Activated T-cell treated with anti-CD3 and anti-CD28 coated beads, Interleukin-2, amount 50 U/mL, for 48 hours (primary cell): ENCODE results near the gene SEMA6B.
"Not testable (repeated sequence)": the region's sequence is repeated elsewhere in the genome, so short reads cannot be mapped to it uniquely, and the experiment has no call there.

ENCODE experiments used
- DNase-seq, 2 experiments: peaks; one replicate each; pipeline ENCODE4 v3.0.0-alpha.2; 2020

SEMA6B gene

GRCh38 chr19:4571305-4571917, 11.9 kb upstream of the SEMA6B start:
- DNase-seq: no peak

- no peak for DNase-seq
Observed at GRCh38 chr19:4570916-4571304, 11.4 kb upstream of the SEMA6B start.

DNA sequence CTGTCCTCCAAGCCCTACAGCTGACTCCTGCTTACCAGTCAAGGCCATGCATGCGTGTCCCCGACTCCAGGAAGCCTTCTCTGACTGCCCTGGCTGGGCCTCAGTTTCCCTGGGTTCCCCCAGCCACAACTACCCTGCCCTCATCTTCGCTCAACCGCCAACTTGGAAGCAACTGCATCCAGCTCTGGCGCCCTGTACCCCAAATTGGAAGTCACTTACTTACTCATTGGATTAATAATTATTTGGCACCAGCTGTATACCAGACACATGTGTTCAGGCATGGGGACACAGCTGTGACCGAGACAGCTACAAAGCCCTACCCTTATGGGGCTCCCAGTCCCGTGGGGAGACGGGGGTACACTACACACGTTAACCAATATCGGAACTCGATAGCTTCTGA, 10.9 kb upstream of the SEMA6B start:
- DNase-seq: no peak

DNA sequence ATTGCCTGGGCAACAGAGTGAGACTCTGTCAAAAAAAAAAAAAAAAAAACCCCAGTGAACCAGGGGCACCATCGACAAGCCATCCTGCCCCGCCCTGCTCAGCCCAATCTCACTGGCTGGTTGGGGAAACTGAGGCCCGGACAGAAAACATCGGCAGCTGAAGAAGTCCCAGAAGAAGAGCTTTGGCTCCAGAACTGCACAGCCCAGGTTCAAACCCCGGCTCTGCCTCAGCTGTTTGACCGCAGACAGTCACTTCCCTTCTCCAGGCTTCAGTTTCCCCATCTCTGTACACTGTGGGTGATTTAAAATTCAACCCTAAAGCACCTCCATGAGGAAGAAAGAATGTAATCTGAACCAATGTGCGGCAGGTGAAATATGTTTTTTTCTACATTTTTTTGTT, 9.4 kb upstream of the SEMA6B start:
- no peak for DNase-seq

- DNase-seq: peak; percentile 85 to 88
Observed at GRCh38 chr19:4567584-4568071, 8.1 kb upstream of the SEMA6B start.

- DNase-seq: no peak
Observed at GRCh38 chr19:4566402-4567051, 7.0 kb upstream of the SEMA6B start.

GRCh38 chr19:4563562-4563961, 4.1 kb upstream of the SEMA6B start:
- DNase-seq: not testable (repeated sequence)

- DNase-seq: not testable (repeated sequence)
Observed at GRCh38 chr19:4562085-4562484, 2.6 kb upstream of the SEMA6B start.

DNA sequence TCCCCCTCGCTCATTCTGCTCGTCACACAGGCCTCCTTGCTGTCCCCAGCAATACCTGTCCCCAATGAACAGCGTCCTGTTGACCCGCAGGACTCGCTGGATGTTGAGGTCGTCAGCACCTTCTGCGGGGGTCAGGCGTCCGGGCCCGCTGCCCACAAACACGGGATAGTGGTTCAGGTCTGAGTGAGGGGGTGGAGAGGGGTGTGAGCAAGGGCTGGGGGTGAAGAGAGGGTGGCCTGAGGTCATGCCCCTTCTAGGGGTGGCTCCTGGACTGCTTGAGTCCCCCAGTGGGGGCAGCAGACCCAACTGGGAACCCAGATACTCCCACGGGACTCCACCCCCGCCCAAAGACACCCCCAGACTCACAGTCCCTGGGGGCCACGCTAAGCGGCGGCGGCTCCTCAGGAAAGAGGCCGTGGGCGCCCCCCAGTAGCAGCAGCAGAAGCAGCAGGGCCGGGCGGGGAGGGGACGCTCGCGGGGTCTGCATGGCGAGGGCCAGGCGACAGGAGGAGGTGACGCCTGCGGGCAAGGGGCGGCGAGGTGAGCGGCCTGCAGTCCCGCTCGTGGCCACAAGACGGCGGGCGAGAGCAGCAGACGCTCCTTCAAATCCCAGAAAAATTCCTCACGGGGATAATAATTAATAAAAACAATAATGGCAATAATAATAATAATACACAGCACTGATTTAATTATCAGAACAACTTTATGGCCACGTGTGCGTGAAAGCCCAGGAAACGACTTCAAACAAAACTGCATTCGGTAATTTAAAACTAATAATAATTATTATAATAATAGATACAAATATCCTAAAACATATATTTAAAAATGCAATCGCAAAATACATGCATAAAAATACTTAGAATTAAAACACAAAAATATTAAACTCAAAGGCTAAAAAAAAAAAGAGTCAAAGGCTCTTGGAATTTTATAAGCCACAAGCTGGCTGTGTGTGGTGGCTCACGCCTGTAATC, 1.2 kb downstream of the SEMA6B start:
- peak; percentile 54 to 68 for DNase-seq

GRCh38 chr19:4557144-4557970, 2.1 kb downstream of the SEMA6B start:
- DNase-seq: peak; percentile 60 to 61

DNA sequence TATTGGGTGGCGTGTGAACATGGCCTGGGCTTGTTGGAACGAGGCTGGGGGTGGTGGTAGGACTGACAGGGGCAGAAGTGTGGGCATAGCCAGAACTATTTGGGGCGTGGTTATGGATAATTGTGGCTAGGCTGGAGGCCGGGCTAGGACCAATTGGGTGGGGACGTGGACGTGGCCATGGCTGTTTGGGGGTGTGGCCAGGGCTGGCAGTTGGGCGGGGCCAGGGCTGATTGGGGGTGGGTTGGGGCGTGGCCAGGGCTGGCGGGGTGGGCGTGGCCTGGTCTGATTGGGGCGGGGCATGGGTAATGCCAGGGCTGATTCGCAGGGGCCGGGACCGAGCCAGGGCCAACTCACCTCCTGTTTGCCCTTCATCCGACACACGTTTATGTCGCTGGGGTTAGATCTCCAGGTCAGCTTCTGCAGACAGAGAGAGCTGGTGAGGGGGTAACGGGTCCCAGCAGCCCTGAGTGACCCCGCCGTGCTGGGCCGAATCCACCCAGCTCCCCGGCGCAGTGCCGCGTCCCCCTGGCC, 2.8 kb downstream of the SEMA6B start:
- DNase-seq: peak; percentile 52 to 62

- DNase-seq: no peak
Observed at GRCh38 chr19:4555657-4556561, 3.6 kb downstream of the SEMA6B start.

DNA sequence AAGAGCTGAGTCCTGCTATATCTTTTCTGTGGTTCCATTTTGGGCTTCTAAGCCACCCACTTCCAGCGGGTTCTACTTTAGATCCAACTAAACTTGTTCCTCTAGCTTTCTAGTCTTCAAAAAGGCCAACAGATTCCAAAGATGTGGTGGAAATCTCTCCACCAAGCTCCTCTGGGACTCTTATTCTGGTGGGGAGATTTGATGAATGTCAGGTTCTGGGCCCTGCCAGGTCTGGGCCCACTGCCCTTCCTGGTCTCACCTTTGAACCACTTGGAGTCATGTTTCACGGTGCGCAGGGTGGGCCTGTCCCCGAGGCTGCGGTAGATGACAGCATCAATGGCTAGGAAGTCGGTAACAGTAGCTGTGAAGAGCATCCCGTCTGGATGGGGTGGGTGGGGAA, 4.8 kb downstream of the SEMA6B start:
- no peak for DNase-seq

DNA sequence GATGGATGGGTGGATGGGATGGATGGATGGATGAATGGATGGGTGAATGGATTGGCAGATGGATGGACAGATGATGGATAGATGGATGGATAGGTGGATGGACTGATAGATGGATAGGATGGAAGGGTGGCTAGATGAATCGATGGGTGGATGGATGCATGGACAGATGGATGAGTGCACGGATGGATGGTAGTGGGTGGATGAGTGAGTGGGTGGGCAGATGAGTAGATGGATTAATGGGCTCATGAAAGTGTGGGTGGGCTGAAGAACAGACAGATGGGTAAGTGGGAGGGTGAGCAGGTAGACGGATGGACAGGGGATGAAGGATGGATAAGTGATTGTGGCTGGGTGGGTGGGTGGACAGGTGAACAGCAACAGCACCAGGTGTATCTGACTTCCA, 5.7 kb downstream of the SEMA6B start:
- DNase-seq: no peak

- no peak for DNase-seq
Observed at GRCh38 chr19:4553092-4553695, 6.3 kb downstream of the SEMA6B start.

- no peak for DNase-seq
Observed at GRCh38 chr19:4552525-4552819, 7.0 kb downstream of the SEMA6B start.

GRCh38 chr19:4550479-4551050, 8.9 kb downstream of the SEMA6B start:
- DNase-seq: no peak

DNA sequence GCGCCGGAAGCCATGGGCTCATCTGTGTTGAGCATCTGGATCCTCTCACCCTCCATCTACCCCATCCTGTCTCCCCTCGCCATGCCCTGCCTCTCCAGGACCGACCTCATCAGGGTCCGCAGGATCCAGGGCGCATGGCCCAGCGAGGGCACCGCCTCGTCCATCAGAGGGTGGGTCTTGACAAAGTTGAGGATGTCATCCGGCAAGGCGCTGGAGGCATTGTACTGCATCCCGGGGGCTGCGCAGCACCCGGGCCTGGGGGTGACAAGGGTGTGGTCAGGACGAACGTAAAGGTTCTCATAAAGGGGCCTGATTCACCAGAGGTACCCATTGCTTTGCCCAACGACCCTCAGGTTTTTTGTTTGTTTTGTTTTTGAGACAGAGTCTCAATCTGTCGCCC, 9.5 kb downstream of the SEMA6B start:
- no peak for DNase-seq

DNA sequence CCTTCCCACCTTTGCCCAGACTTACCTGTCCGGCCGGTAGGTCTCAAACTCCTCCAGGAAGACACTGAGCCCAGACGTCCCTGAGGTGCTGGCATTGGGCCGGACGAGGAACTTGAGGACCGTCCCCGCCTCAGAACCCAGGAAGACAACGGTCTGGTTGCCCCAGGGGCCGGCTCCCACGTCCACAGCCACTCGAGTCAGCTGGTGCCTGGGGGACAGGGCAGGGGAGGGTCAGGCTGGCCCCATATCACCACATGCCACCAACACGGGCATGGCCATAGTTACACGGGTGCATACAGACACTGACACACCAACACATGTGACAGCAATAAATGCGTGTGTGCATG, 11.3 kb downstream of the SEMA6B start:
- no peak for DNase-seq

- peak; percentile 32 to 42 for DNase-seq
Observed at GRCh38 chr19:4547303-4548237, 11.9 kb downstream of the SEMA6B start.
